GM19452 (cell line): ENCODE data around the gene MX2.

Experiments
- ATAC-seq: cut with Tn5 transposase; IDR thresholded peaks from one replicate; pipeline ENCODE4 v1.9.1; 2021; ENCODE audit not compliant: unreplicated experiment

Gene MX2

DNA sequence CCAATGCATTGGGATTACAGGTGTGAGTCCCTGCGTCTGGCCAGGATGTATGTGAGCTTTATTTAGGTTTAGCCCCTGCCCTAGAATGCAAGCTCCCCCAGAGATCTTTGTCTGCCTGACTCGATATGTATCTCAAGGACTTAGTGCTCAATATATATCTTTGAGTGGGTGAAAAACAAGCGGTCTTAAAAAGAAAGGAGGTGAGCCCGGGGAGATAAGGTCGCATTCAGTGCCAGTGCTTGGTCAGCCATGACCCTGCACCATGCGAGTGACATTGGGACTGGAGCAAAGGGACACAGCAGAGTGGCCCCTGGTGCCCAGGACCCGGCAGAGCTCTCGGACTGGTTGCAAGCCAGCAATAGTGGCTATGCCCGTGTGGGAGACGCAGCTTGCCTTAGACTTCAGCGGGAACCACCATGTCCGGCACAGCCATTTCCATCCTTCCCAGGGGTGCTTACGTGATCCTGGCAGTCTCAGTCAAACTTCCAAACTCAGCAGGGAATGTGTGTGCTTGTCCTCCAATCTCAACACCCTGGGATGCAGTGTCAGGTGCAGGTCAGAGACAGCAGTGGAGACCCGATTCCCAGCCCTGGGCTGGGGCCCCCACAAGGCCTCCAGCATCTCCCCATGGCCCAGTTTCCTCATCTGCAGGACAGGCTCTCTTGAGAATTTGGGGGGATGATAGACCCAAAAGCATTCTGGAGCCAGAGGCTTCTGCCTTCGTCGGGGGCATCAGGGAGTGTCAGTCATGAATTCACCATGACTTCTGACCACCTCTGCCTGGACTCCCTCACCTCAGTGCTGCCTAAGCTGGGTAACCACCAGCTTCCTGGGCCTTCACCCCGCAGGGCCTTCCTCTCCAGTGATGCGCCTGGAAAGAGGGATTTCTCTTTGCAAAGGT lies 1.8 kb downstream of the MX2 start:
- no peak for ATAC-seq

DNA sequence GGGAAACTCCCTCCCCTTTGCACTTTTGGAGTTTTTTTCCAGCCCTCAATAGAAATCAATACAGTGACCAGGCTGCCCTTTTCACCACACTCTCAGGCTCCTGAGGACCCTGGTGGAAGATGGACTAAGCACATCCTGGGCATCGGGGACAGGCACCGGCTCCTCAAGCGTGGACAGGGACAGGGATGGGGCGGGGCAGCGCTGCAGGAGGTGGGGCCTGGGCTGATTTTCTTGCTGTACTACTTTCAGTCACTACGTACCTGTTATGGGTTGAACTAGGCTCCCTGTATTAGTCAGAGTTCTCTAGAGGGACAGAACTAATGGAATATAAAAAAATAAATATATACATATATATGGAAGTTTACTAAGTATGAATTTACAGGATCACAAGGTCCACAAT lies 2.5 kb downstream of the MX2 start:
- no peak for ATAC-seq

DNA sequence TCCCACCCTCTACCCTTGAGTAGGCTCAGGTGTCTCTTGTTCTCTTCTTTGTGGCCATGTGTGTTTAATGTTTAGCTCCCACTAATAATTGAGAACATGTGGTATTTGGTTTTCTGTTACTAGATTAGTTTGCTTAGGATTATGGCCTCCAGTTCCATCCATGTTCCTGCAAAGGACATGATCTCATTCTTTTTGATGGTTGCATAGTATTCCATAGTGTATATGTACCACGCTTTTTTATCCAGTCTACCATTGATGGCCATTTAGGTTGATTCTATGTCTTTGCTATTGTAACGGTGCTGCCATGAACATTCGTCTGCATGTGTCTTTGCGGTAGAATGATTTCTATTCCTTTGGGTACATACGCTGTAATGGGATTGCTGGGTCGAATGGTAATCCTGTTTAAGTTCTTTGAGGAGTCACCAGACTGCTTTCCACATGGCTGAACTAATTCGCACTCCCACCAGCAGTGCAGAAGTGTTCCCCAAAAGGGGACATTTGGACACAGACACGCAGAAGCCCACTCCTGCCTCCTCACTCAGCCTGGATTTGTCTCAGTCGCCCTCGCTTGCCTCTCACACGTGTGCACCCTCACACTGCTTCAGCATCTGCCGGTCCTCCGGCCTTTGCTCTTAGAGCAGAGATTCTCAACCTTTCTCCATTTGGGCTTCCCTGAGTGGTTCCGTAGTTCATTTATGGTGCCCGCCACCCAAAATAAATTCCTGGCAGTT lies 3.7 kb downstream of the MX2 start:
- ATAC-seq: no peak

DNA sequence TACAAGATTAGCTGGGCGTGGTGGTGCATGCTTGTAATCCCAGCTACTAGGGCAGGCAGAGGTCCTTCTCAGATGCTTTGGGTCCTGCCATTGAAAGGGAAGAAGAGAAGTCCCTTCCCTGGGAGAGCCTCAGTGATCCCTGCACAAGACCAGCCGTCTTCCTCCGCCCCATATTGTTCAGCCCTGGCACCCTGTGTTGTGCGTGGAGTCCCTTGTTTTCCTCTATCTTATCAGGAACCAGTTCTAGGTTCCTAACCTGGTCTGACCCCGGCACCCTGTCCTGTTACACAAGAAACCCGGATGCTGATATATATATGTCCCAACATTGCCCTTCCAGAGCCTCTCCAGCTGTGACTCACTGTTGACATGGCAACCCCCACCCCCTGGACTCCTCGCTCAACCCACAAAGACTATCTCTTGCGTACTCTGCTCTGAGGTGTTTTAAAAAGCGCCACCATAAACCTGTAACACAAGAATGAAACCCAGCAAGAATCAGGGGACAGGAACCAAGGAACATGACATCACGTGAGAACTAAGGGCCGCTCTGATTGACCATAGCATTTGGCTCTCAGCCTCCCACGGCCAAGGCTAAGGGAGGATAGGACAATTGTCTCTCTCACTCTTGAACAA lies 4.8 kb downstream of the MX2 start:
- ATAC-seq: no peak

DNA sequence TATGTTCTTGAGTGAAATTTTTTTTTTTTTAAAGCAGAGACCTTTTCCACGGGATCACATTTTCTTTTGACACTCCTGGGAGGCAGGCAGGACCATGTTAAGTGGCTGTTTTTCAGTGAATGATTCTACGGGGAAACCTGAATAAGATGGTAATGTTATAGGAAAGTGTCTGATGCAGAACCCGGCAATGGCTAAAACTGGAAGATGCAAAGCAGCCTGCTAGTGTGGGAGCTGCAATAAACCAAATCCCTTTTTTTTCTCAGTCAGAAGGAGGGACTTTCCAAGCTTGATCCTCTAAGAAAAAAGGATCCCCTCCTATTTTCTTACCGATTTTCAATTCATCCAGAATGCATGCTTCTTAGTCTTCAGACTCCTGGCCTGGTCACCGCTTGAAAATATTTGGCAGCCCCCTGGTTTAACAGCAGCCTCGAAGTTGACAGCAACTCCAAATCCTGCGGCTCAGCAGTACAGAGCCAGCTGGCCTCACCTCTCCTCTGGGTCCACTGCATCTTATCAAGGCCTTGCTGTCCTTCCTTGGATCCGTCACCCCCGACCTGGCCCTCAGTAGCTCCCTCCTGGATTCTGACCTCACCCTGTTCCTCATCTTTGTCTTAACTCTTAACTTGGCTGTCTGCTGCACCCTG lies 5.6 kb downstream of the MX2 start:
- ATAC-seq: peak; percentile 10

DNA sequence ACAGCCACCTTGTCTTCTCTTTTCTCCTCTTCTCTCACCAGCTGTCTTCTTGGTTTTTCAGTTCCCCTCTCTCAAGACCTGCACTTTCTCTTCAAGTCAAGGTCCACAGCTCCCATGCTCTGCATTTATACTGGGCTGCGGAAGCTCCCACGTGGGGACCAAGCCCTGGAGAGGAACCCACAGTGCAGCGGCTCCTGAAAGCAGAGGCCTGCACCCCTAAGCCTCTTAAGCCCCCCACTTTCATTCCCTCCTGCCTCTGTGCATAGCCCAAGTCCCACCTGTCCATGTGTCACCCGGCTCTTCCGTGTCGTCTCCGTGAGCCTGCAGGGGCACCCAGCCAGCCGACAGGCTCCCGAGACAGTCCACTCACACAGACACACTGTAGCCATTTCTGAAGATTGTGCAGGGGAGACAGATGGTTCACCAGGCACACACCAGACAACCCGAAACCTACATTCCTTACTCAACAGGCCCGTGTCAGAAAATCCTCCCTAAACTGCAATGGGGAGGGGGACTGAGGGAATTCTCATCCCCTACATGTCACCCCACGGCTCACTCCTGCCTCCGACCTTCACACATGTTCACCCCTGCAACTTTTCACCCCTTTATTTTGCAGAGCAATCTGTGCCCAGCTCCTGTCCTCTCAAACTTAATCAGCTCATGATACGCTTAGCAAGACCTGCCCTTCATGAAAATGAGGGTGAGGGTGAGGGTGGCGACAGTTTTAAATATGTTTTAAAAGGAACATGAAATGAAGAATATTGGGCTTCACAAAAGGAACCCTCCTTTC lies 6.3 kb downstream of the MX2 start:
- ATAC-seq: peak; percentile 64

DNA sequence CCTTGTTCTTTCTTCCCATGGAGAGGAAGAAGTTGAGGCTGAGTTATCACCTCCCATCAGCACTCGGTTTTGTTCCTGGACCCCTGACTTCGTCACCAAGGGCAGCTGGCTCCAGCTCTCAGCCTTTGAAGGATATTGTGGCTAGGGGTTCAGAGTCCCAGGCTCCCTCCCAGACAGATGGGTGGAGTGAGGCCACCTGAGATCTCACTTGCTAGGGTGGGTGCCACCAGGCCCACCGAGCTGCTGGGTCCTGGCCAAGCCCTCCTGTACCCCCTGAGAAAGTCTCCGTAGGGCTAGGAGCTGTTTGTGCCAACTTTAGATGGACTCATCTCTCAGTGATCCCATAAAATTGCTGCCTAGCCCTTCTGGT lies 6.9 kb downstream of the MX2 start:
- no peak for ATAC-seq

DNA sequence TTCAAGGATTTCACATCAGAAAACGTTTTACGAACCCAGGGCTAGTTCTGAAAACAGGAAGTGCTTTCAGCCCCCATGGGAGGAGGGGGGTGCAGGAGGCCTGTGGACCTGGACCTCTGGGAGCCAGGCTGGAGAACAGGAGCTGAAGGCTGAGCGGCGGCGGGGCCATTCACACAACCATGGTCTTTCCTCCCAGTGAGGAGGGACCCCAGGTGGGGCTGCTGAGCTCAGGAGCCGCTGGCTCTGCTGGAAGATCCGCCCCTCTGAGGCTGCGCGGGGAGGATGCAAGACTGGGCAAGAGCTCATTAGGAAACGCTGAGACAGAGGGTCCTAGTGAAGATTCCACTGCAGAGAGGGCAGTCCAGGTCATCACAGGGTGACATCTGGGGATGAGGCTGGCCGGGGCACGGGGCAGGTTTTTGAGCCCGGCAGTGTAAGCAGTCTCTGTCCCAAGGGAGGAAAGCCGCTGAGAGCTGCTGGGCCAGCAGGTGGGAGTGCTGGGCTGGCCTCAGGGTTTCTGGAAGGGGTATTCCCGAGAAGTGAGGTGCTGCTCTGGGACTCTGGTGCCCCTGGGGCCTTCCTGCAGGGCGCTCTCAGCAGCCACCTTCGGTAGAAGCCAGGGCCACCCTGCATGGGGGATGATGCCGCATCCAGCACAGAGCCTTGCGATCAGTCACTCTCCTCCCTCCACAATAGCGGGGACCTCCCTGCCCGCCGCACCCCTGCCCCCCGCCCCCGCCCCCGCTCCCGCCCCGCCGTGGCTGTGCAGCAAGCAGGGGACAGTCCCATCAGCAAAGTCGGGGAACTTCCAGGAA lies 7.5 kb downstream of the MX2 start:
- no peak for ATAC-seq

DNA sequence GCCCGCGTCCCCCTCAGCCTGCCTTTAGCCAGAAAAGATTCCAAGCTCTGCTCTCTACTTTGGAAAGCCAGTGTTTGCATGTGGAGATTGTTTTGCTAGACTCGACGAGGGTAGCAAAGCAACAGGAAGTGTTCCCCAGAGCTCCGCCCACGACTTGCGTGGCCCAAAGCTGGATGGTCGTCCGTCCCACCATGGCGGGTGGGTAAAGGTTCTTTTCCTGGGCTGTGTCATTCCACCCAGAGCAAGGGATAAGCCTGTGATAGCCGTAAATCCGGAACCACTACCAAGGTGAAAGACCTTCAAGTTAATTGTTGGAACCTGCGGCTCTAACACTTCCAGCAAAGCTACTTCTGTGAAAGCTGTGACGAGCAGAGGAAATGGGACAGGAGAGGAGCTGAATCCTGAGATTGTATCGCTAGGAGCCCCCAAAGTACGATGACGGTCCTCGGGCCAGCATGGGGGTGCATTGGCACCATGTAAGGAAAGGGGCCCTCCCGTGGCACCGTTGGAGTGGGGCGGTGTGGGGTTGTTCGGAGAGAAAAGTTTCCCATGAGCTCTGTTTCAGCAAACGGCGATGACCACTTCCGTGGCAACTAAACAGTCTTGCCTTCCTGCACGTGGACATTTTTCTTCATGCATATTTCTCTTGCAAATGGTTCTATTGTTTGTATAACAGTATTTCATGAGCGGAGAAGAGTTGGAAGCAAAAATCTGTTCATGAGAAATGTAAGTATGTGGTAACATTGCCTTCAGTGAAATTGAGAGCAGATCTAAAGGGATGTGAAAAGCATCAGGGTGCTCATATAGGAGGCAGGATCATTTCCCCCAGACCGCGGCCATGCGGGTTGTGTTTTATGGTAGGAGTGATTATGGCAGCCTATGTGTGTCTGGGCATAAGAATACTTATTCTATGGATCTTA lies 8.4 kb downstream of the MX2 start:
- no peak for ATAC-seq

DNA sequence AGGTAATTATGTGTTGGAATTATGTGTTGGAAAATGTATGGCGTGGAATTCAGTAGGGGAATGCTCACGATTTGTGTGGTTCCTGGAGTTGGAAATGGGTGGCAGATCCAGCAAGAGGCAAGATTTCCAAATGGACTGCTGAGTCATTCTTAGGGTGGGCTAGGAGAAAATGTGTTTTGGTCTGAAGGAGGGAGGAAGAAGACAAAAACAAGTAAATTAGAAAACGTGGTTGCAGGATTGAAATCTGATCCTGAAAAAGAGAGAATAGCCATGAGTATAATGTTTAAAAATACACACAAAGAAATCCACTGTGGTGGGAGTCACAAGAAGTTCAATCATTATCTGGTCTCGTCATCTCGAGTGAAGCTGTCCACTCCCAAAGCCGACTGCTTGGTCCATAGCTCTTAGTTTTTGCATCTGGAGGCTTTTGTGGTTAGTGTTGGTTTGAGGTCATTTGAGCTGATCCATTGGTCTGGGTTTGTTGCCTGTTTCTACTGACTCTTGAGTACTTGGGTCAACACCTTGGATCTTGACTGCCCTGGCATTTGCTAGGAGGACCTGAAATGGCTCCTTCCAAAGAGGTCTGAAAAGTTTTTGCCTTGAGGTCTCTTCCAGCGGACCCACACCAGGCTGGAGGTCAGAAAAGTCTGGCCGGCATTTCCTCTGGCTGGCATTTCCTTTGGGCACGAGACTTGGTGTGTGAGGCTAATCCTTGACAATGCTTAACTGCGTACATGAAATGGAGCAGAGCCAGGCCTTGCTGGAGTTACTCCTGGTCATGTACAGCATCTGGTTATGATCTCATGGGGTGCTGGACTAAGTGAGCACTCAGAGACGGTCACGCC lies 9.2 kb downstream of the MX2 start:
- no peak for ATAC-seq

DNA sequence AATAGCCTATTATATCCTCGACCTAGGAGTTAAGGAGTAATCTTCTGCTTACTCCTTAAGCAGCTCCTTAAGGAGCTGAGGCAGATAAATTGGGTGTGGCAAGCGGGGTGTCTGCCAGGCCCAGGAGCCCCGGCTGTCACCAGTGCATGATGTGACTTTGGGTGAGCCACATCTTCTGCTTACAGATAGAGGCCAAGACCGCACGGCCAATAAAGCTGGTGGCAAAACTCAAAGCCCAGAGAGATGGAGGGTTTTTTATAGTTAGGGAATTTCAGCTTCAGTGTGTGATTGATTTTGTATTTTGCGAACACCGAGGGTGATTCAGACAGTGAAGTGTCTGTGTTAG lies 9.8 kb downstream of the MX2 start:
- ATAC-seq: no peak

DNA sequence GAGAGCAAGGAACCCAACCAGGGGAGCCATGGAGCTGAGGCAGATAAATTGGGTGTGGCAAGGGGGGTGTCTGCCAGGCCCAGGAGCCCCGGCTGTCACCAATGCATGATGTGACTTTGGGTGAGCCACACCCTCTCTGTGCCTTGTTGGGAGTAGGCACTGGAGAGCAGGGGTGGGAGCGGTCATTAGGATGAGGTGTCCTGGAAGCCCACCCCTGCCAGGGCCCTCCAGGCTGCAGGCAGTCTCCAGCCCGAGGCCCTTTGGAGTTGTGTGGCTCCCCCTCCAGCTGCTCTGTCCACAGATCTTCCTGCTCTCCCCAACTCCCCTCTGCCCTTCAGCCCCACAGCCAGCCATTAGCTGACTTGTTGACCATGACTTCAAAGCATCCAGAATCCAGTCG lies 11.4 kb downstream of the MX2 start:
- no peak for ATAC-seq

DNA sequence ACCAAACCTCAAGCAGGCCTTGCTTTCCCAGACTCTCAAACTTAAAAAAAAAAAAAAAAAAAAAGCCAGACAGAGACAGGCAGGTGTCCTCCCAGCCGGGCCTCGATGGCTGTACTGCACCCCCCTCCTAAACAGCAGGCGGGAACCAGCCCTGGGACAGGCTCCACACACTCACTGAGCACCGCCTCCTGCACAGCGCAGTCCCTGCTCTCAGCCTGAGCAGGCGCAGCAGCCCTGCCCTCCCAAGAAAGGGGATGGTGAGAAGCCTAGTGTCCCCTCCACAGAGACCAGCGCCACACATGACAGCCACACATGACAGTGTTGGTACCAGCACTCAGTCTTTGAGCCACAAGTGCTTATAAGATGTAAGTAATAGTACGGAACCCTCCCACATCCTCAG lies 11.9 kb downstream of the MX2 start:
- no peak for ATAC-seq

DNA sequence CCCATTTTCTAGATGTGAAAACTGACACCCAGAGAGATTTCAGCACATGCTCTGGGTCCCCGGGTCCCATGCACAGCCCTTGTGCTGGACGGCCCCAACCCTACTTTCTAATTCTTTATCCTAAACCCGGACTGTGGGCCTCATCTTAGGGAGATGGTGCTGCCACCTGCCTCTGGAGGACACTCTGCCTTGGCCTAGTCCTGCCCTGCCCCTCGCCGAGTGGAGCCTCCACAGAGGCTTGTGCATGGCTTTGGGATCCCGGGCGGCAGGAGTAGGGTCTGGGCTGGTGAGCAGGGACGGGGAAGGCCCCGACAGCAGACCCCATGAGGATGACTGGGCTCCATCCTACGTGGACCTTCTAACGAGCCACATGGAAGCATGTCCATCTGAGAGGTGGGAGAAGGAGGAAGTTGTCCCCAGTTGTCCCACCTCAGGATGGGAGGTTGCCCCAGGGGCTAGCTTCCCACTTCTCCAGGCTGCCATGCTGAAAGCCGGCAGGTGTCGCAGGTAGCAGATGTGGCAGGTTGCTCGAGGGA lies 12.4 kb downstream of the MX2 start:
- ATAC-seq: no peak

DNA sequence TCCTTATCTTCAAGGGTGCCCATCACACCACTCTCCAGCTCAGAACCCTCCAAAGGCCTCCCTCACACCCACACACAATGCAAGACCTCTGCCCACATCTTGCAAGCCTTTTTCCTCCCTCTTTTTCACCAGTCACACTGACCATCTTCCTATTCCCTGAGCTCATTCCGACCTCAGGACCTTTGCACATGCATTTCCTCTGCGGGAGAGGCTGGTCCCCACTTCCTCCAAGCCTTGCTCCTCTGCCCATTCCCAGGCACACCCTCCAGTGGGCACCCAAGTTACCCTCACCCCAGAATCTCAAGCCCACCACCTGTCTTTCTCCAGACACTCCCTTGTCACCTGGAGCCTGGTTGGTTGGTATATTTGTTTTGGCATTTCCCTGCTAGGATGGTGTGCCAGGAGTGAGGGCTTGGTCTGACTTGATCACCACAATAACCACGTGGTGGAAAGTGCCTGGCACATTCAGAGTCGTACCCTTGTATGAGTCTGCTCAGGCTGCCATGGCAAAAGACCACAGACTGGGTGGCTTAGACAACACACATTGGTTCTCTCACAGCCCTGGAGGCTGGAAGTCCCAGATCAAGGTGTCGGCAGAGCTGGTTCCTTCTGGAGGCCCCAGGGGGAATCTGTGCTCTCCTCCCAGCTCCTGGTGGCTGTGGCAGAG lies 13.2 kb downstream of the MX2 start:
- no peak for ATAC-seq

DNA sequence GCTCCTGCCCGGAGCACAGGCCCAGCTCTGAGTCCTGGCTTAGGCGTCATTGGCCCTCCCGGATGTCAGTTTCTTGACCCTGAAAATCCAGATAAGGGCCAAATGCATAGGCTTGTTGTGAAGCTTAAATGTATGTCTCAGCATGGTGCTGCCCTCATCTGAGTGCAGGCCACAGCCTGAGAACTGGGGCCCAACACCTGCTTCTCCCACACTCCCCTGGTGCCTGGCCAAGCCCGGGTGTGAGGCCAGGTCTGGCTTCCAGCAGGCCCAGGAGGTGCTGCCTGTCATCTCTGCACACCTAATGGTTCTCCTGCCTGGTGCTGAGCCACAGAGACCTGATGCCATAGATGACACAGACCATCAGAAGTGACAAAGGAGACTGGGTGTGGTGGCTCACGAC lies 14.0 kb downstream of the MX2 start:
- ATAC-seq: no peak

DNA sequence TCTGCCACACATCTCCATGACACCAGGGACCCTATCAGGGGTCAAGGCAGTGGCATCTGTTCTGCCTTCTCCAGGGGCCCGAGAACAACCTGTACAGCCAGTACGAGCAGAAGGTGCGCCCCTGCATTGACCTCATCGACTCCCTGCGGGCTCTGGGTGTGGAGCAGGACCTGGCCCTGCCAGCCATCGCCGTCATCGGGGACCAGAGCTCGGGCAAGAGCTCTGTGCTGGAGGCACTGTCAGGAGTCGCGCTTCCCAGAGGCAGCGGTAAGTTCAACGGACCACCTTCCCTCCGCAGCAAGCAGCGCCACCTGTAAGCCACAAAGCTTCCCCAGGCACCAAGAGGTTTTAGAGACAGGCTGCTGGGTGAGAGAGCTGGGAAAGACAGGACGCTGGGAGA lies 15.9 kb downstream of the MX2 start:
- ATAC-seq: no peak
